HG03060 (cell line): Measurements from ENCODE around the gene CACNA1C.

ENCODE experiments used
- ATAC-seq: cut with Tn5 transposase; IDR thresholded peaks from one replicate; pipeline ENCODE4 v1.9.1; 2021; ENCODE audit warnings: low read depth, moderate number of reproducible peaks; ENCODE audit not compliant: unreplicated experiment

CACNA1C gene

GRCh38 chr12:2417481-2418160 is 364.8 kb downstream of the CACNA1C start:
- ATAC-seq = no peak

- ATAC-seq = no peak
Observed at GRCh38 chr12:2418579-2418978, 365.8 kb downstream of the CACNA1C start.

GRCh38 chr12:2422591-2422990 is 369.8 kb downstream of the CACNA1C start:
- no peak for ATAC-seq

DNA sequence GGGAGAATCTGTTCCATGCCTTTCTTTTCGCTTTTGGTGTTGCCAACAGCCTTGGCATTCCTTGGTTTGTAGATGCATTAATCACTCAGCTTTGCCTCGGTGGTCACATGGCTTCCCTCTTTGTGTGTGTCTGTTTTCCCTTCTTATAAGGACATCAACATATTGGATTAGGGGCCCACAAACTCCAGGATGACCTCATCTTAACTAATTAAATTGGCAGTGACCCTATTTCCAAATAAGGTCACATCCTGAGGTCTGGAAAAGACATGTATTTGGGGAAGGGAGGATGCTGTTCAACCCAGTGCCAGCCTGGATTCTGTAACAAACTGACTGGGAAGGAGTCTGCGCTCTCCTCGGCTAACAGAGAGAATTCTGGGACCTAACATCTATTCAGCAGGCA is 376.2 kb downstream of the CACNA1C start:
- no peak for ATAC-seq

DNA sequence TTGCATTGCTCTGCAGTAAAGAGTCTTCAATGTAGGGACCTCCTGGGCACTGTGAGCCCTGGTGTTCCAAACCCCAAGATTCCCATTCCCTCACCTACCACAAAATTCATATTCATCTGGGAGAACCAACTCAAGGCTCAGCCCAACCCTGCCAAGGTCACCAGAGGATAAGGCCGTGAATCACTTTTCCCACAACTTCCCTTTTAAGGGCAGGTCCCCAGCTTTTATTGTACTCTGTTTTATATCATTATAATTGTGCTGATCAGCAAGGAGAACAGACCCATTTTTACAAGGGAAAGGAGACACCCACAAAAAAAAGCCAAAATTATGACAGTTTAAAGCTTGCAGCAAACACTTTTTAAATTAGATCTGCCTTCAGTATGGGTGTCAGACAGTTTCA is 379.0 kb downstream of the CACNA1C start:
- no peak for ATAC-seq

DNA sequence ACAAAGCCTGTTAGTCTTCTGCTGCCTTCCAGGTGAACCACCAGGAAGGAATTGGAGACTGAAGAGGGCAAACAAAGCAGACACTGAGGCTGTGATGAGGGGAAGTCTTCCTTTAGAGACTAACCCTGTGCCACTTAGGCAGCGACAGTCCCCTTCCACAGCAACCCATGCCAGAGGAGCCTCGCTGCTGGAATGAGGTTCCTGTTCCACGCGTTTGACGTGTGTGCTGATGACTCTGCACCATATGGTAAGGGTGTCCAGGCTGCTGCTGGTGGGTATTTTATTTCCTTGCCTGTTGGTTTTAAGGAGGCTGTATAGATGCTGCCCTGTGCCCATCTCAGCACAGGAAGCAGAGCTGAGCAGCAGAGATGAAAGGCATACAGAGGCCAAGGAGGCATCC is 380.1 kb downstream of the CACNA1C start:
- no peak for ATAC-seq

- ATAC-seq = no peak
Observed at GRCh38 chr12:2435511-2435910, 382.7 kb downstream of the CACNA1C start.

- no peak for ATAC-seq
Observed at GRCh38 chr12:2439332-2440100, 386.7 kb downstream of the CACNA1C start.

GRCh38 chr12:2443776-2444175 is 391.0 kb downstream of the CACNA1C start:
- no peak for ATAC-seq

DNA sequence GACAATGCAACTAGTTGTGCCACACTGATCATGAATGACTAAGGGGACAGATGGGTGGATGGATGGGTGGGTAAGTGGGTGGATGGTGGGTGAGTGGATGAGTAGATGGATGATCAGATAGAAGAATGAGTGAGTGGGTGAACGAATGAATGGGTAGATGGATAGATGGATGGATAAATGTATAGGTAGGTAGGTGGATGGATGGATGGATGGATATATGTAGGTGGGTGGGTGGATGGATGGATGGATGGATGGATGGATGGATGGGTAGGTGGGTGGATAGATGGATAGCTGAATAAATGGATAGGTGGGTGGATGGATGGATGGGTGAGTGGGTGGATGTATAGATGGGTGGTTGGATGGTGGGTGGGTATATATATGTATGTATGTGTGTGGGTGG is 393.2 kb downstream of the CACNA1C start:
- no peak for ATAC-seq

DNA sequence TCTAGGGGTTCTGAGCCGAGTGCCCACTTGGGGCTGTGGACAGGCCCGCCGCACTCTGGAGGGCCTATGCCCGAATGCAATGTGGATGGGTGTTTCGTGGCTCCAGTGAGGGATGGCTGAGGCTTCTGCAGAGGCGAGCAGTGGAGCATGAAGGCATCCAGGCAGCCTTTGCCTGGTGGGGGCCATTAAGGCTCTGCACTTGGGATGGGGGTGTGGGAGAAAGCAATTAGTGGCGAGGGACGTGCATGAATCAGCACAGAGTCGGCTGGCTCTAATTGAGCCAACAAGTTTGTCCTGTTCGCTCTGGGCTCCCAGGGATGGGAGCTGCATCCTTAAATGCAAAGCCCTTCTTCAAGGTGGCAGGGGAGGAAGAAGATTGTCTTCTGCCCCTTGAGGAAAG is 395.1 kb downstream of the CACNA1C start:
- ATAC-seq = no peak

DNA sequence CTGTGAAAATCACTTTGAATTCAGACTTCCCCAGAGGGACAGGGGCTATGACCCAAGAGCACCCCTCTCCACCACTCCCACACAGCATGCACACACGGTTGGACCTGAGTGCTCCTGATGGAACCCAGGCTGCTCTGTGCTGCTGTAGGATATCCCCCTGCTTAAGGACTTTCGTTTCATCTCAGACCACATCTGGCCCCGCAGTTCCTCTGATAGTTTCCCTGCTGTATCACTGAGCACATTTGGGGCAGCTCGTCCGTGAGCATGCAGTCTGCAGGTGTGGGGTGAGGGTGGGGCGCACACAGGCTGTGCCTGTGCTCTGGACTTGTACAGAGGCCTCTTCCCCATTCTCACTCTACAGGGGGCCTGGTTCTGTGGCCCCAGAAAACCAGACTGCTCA is 396.8 kb downstream of the CACNA1C start:
- ATAC-seq = no peak

DNA sequence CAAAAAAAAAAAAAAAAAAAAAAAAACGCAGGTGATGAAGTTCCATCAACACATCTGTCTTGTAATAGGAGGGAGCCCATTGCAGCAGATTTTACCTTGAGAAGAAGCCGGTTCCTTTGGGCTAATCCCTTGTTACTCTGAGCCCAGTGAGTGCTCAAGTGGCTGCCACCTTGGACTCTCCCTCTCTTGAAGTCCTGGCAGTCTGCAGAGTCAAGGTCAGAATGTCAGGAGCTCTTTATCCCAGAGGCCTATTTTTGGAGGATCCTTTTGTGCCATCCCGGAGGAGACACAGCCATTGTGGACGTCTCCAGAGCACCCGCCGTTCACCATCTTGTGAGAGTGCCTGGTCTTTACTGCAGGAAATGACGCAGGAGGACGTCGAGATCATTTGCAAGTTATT is 397.8 kb downstream of the CACNA1C start:
- no peak for ATAC-seq

- ATAC-seq = no peak
Observed at GRCh38 chr12:2451025-2451424, 398.2 kb downstream of the CACNA1C start.

DNA sequence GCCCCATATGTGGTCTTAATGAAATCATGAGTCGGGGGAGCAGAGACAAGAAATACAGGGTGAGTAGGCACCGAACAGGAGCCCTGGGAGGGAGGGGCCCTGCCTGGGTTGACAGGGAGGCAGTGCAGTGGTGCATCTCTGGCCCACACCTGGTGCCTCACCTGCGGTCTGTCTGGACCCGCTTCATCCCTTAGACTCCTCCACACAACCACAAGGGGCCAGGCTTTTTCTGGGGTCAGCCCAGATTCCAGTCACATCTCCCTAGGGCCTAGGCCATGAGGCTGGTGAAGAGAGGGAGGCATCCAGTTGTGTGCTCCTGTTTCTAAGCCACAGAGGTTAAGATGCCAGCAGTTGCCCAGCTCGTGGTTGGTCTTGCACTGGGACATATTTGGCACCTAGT is 398.7 kb downstream of the CACNA1C start:
- no peak for ATAC-seq

DNA sequence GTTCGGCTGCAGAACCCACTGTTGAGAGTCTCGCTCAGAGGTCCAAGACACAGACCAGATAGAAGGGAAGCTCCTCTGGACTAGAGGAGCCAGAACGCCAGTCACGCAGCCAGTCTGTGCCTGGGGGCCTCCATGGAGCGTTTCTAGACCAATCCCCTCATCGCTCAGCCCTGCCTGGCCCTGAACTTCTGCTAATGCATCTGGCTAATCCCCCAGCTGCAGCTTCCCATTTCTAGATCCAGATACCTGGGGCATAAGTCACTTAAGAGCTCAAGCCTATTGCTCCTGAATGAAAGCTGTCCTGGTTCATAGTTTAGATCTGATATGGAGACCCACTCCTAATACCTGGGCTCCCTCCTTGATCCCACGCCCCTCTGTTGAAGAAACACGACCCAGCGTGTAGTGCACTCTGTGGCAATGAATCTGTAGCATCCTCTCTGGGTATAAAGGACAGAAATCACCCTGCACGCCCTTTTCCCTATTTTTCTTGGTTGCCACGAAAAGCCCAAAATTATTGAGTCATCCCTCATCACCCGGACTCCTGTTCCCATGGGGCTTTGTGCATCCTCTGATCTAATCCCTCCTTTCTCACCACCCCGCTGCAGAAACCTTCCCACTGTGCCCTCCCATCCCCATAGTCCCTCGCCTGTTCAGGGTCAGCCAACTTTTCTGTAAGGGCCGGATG is 400.4 kb downstream of the CACNA1C start:
- ATAC-seq = no peak

DNA sequence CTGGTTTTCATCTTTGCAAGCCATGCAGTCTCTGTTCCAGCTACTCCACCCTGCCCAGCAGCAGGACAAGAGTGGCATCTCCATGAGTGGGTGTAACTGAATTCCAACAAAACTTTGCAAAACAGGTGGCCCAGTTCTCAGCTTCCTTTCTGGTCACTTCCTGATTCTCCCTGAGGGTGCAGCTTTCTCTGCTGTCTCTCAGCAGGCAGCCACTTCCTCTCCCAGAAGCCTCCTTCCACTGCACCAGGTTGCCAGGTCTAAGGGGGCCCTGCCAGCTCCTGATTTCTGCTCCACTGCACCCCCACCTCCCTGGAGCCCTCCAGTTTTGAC is 400.9 kb downstream of the CACNA1C start:
- ATAC-seq = no peak

DNA sequence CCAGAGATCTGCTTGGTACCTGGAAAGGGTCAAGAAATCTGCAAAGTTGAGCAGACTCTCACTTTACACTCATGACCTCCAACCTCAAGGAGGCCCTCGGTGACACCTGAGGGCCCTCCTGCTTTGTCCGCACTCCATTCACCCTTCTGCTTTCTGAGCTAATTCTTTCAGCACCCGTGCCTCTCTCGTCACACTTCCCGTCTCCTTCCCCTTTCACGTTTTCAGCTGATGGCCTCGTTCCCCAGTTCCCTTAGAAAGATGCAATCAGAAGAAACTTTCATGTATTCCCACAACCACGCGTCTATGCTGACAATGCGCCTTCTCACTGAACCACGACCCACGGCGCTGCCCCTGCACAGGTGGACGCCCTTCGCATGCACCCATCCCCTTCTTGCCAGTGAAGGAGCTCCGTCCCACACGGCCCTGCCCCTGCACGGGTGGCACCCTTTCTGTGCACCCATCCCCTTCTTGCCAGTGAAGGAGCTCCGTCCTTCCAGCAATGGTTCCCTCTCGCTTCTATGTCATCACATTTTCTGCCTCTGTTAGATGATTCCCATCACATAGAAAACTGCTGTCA is 401.9 kb downstream of the CACNA1C start:
- ATAC-seq = no peak

- ATAC-seq = no peak
Observed at GRCh38 chr12:2455410-2455809, 402.6 kb downstream of the CACNA1C start.

DNA sequence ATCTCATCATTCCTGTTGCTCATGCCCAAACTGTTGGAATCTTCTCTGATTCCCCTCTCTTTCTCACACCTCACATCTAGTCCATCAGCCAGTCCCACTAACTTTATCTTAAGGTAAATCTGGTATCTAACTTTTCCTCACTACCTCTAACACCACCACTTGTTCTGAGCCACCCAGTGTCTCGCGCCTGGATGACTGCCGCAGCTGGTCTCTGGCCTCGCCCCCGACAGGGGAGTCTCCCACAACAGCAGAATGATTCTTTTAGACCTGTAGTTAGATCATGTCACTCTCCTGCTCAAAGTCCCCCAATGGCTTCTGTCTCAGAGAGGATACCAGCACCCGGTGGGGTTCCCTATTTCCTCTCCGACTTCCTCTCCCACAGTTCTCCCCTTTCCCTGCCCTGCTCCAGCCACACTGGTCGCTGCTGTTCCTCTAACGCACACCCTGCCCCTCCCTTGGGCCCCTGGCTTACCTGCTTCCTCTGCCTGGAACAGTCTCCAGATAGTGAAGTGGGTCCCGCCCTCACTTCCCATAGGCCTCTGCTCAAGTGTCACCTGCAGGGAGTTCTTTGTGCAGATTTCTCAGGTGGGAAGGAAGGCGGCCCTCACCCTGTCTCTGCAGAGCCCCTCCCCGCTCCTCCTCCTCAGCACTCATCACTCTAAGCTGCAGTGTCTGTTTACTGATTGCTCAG is 403.5 kb downstream of the CACNA1C start:
- ATAC-seq = no peak

DNA sequence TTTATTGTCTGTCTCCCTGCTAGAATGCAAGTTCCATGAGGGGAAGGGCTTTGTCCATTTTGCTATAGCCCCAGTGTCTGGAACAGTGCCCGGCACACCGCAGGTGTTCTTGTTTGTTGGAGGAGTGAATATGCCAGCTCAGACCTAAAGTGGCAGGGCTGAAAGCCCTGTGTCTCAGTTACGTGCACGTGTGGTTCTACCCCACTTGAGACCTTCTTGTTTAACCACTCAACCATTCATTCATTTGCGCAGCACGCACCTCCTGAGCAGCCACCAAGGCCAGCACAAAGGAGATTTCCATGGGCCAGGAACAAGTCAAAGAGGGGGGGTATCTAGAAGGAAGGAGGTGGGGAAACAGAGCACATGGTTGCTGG is 404.0 kb downstream of the CACNA1C start:
- no peak for ATAC-seq
